Thymus (tissue), 11 donors: ENCODE measurements around the gene TCAP. TPM values are rescaled to one million over a fixed set of nuclear protein-coding genes. Genes with fewer than 3 reads are reported as not detected.

Source experiments
- DNase-seq, 9 donors: peaks; one replicate each; pipeline ENCODE4 v3.0.0-alpha.2; 2013; ENCODE audit warnings: low spot score in 9 of 9, low read depth in 6 of 9, missing footprints in 1 of 9
- H3K27ac ChIP-seq, 2 donors: one replicate each; pipeline ENCODE4 v1.5.1; 2013; ENCODE audit warnings: control low read depth in 1 of 2, low read depth in 1 of 2, low read length in 1 of 2, mild to moderate bottlenecking in 1 of 2, moderate library complexity in 1 of 2
- H3K27me3 ChIP-seq, 2 donors: one replicate each; pipeline ENCODE4 v1.5.1; 2013; ENCODE audit warnings: low read length in 1 of 2; ENCODE audit not compliant: control insufficient read depth in 2 of 2, insufficient read depth in 1 of 2
- H3K36me3 ChIP-seq, 2 donors: one replicate each; pipeline ENCODE4 v1.5.1; 2013; ENCODE audit warnings: low read length in 1 of 2, mild to moderate bottlenecking in 1 of 2, moderate library complexity in 1 of 2; ENCODE audit not compliant: control insufficient read depth in 2 of 2, insufficient read depth in 2 of 2
- H3K4me1 ChIP-seq, 2 donors: one replicate each; pipeline ENCODE4 v1.5.1; 2013; ENCODE audit warnings: low read length in 2 of 2; ENCODE audit not compliant: control insufficient read depth in 2 of 2, insufficient read depth in 2 of 2
- H3K4me3 ChIP-seq, 2 donors: one replicate each; pipeline ENCODE4 v1.5.1; 2013; ENCODE audit warnings: low read length in 2 of 2, control low read depth in 1 of 2, mild to moderate bottlenecking in 1 of 2
- H3K9me3 ChIP-seq, 2 donors: one replicate each; pipeline ENCODE4 v1.5.1; 2013; ENCODE audit warnings: low read length in 1 of 2, mild to moderate bottlenecking in 1 of 2; ENCODE audit not compliant: control insufficient read depth in 2 of 2, insufficient read depth in 1 of 2
- WGBS: extraction: QIAGEN DNeasy Blood & Tissue Kit; methylation state at CpG from one replicate; pipeline ENCODE4 v1.1.7; 2013; 5-methylcytosine and 5-hydroxymethylcytosine counted together
- polyA plus RNA-seq: library from polyadenylated mRNA; stranded (reverse); fragments of 200-250 nt; gene quantifications from one replicate; pipeline ENCODE4 v1.2.3, GENCODE V29; 2013
- total RNA-seq: library from RNA; stranded (reverse); fragments of 120-200 nt; gene quantifications from one replicate; pipeline ENCODE4 v1.2.4, GENCODE V29; 2013
- donor health status: healthy.

The TCAP gene
- total and polyA plus RNA-seq, 2 donors = 0.28 to 1.7 TPM

DNA sequence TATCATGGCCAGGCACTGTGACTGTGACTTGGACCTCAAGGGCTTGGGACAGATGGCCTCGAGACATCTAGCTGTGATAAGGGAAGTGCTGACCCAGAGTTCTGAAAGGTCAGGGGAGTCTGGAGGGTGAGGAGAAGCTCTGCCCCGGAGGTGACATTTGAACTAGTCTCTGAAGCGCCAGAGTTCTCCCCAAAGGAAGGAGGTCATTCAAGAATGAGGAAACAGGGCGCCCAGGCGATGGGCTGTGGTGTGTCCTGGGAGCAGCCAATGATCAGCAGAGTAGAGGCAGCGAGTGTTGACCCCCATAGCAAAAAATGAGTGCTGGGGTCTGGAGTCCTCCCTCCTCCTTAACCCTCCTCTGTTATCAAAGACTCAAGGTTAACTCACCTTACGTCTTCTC is 23.3 kb upstream of the TCAP start:
- H3K4me1 ChIP-seq = peaks cover 14 to 40% of the 10 kb centered on the region in 2 donors
- no peak overlapping the region for H3K27ac ChIP-seq
- no peaks in the 10 kb centered on the region for H3K9me3 ChIP-seq
- H3K27me3 ChIP-seq = no peaks in the 10 kb centered on the region
- no peak for DNase-seq
- 87% methylated on average over 7 of the region's 7 CpGs for WGBS
- peaks cover 0 to 3% of the 10 kb centered on the region in 2 donors for H3K36me3 ChIP-seq
- H3K4me3 ChIP-seq = no peak overlapping the region

DNA sequence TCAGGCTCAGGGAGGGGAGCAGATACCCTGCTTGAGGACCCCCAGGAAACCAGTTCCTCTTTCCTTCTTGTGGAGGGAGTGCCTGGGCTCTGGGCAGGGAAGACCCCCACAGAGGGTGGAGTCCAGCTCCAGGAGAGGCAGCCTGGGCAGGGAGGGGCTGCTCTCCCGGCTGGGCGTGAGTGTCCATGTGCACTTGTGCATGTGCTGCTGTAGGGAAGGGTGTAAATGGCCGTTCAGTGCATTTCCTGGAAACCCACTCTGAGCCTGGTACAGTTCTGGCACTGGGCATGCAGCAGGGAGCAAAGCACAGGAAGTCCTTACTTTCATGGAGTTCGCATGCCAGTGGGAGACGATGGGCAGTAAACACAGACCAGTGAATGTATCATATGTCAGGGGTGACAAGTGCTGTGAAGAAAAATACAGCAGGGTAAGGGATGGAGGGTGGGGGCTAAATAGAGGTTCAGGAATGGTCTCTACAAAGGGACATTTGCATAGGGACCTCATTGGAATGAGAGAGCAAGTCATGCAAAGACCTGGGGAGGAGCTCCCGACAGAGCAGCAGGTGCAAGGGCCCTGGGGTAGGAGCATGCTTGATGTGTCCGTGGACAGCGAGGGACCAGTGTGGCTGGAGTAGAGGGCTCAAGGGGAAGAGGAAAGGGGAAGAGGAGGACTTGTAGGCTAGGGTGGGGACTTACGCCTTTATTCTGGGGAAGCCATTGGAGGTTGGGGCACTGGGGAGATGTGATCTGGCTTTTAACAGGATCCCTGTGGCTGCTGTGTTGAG is 22.7 kb upstream of the TCAP start:
- Histone ChIP-seq H3K27ac (no peak overlapping the region), H3K4me1 (peaks cover 14 to 40% of the 10 kb centered on the region in 2 donors), H3K36me3 (peaks cover 3 to 4% of the 10 kb centered on the region in 2 donors), H3K9me3 (no peaks in the 10 kb centered on the region), H3K27me3 (no peaks in the 10 kb centered on the region), H3K4me3 (no peak overlapping the region)
- DNase-seq = no peak
- WGBS = 96% methylated on average over 9 of the region's 9 CpGs

GRCh38 chr17:39643271-39643670 is 21.9 kb upstream of the TCAP start:
- 90% methylated on average over 4 of the region's 4 CpGs for WGBS
- Histone ChIP-seq H3K9me3 (no peaks in the 10 kb centered on the region), H3K36me3 (peaks cover 3 to 4% of the 10 kb centered on the region in 2 donors), H3K4me1 (peaks cover 7 to 33% of the 10 kb centered on the region in 2 donors), H3K27ac (no peak overlapping the region), H3K27me3 (no peaks in the 10 kb centered on the region), H3K4me3 (no peak overlapping the region)
- DNase-seq = no peak

DNA sequence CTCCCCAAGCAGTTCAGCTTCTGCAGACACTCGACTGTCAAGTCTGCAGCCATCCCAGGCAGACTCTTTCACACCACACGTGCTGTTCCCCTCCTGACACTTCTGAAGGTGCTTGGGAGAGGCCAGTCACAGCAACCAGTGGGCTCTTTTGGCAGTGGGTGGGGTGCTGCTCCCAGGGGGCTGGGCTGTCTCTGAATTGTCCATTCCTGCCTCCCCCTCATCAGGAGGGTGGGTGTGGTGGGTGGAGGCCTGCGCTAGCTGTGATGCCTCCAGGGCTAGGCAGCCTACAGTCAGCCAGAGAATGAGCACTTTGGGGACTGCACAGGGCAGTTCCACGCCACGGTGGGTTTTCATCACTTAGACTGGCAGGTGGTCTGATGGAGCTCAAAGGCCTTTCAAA is 17.9 kb upstream of the TCAP start:
- Histone ChIP-seq H3K4me1 (peaks cover 0 to 3% of the 10 kb centered on the region in 2 donors), H3K27me3 (no peaks in the 10 kb centered on the region), H3K27ac (no peak overlapping the region), H3K9me3 (no peaks in the 10 kb centered on the region), H3K36me3 (peaks cover 0 to 17% of the 10 kb centered on the region in 2 donors), H3K4me3 (no peak overlapping the region)
- WGBS = 96% methylated on average over 5 of the region's 5 CpGs
- no peak for DNase-seq

- no peak for DNase-seq
- Histone ChIP-seq H3K4me1 (peaks cover 0 to 3% of the 10 kb centered on the region in 2 donors), H3K36me3 (peaks cover 0 to 22% of the 10 kb centered on the region in 2 donors)
These were observed 16.4 kb upstream of the TCAP start for GRCh38 chr17:39648616-39649366.

GRCh38 chr17:39650121-39650579 is 15.0 kb upstream of the TCAP start:
- Histone ChIP-seq H3K4me3 (no peak overlapping the region), H3K9me3 (no peaks in the 10 kb centered on the region), H3K27ac (no peak overlapping the region), H3K4me1 (peaks cover 0 to 5% of the 10 kb centered on the region in 2 donors), H3K27me3 (no peaks in the 10 kb centered on the region), H3K36me3 (peaks cover 8 to 22% of the 10 kb centered on the region in 2 donors)
- WGBS = 98% methylated on average over 11 of the region's 11 CpGs
- DNase-seq = no peak

More at GRCh38 chr17:39648616-39649366, 16.4 kb upstream of the TCAP start:
- 95% methylated on average over 15 of the region's 15 CpGs for WGBS
- no peaks in the 10 kb centered on the region for H3K9me3 ChIP-seq
- no peak overlapping the region for H3K27ac ChIP-seq
- no peak overlapping the region for H3K4me3 ChIP-seq
- no peaks in the 10 kb centered on the region for H3K27me3 ChIP-seq

- 88% methylated on average over 8 of the region's 8 CpGs for WGBS
- no peaks in the 10 kb centered on the region for H3K9me3 ChIP-seq
- DNase-seq = no peak
- H3K4me3 ChIP-seq = no peak overlapping the region
- H3K27me3 ChIP-seq = no peaks in the 10 kb centered on the region
- peaks cover 17 to 32% of the 10 kb centered on the region in 2 donors for H3K36me3 ChIP-seq
- peaks cover 0 to 4% of the 10 kb centered on the region in 2 donors for H3K4me1 ChIP-seq
- H3K27ac ChIP-seq = no peak overlapping the region
These were observed 13.1 kb upstream of the TCAP start for GRCh38 chr17:39651923-39652586.

GRCh38 chr17:39652587-39653315 is 12.4 kb upstream of the TCAP start:
- H3K4me1 ChIP-seq = peaks cover under 1 to 4% of the 10 kb centered on the region in 2 donors
- WGBS = 87% methylated on average over 7 of the region's 7 CpGs
- no peak for DNase-seq

More at GRCh38 chr17:39652587-39653315, 12.4 kb upstream of the TCAP start:
- Histone ChIP-seq H3K27me3 (no peaks in the 10 kb centered on the region), H3K27ac (no peak overlapping the region), H3K9me3 (no peaks in the 10 kb centered on the region), H3K4me3 (no peak overlapping the region), H3K36me3 (peaks cover 18 to 35% of the 10 kb centered on the region in 2 donors)
